Natural killer cell (primary cell): ENCODE results near the gene XKR3. TPM values are rescaled to one million over a fixed set of nuclear protein-coding genes. Genes with fewer than 3 reads are reported as not detected.

Experiments used
- ATAC-seq, 3 donors: fragments of 150-1000 bp in 2 of 3; fragments of 200-7000 bp in 1 of 3; cut with Tn5 transposase; 1 replicate in 1 of 3; 2 replicates in 2 of 3; pipeline ENCODE4 v1.10.0; 2021; ENCODE audit warnings: mild to moderate bottlenecking in 2 of 3, moderate library complexity in 2 of 3
- DNase-seq, 2 donors: peaks; one replicate each; pipeline versions ENCODE4 v3.0.0 to v3.0.0-alpha.2; 2013 to 2021; ENCODE audit warnings: mixed read lengths in 1 of 2
- H3K27ac ChIP-seq: one replicate; pipeline ENCODE4 v1.5.1; 2013; ENCODE audit warnings: mild to moderate bottlenecking, low read length
- H3K27me3 ChIP-seq: one replicate; pipeline ENCODE4 v1.6.1; 2013; ENCODE audit warnings: low read length; ENCODE audit not compliant: control insufficient read depth, insufficient read depth
- H3K36me3 ChIP-seq: one replicate; pipeline ENCODE4 v1.6.1; 2013; ENCODE audit warnings: low read length; ENCODE audit not compliant: control insufficient read depth, insufficient read depth
- H3K4me1 ChIP-seq: one replicate; pipeline ENCODE4 v1.6.1; 2013; ENCODE audit warnings: low read length; ENCODE audit not compliant: control insufficient read depth, insufficient read depth
- H3K4me3 ChIP-seq: one replicate; pipeline ENCODE4 v1.5.1; 2013; ENCODE audit warnings: low read length
- H3K9me3 ChIP-seq: one replicate; pipeline ENCODE4 v1.6.1; 2013; ENCODE audit warnings: low read length; ENCODE audit not compliant: control insufficient read depth, insufficient read depth
- H3K27ac Mint-ChIP-seq, 2 donors: one replicate each; pipeline ENCODE4 v1.8.0; 2022; ENCODE audit warnings: mild to moderate bottlenecking in 2 of 2, mixed read lengths in 2 of 2, moderate library complexity in 1 of 2
- H3K27me3 Mint-ChIP-seq, 2 donors: one replicate each; pipeline ENCODE4 v1.8.0; 2022; ENCODE audit warnings: low read depth in 2 of 2, mixed read lengths in 2 of 2
- H3K36me3 Mint-ChIP-seq: one replicate; pipeline ENCODE4 v1.8.0; 2022; ENCODE audit warnings: mixed read lengths
- H3K4me1 Mint-ChIP-seq, 2 donors: one replicate each; pipeline ENCODE4 v1.8.0; 2022; ENCODE audit warnings: mixed read lengths in 2 of 2
- H3K4me3 Mint-ChIP-seq: one replicate; pipeline ENCODE4 v1.8.0; 2022; ENCODE audit warnings: mild to moderate bottlenecking, moderate library complexity, mixed read lengths
- H3K9me3 Mint-ChIP-seq, 2 donors: one replicate each; pipeline ENCODE4 v1.8.0; 2022; ENCODE audit warnings: mixed read lengths in 2 of 2
- CTCF ChIP-seq: fragments of 200-600 bp; IDR thresholded peaks from one replicate; pipeline ENCODE4 v1.8.0; 2022; ENCODE audit warnings: antibody characterized with exemption
- WGBS: methylation state at CpG from one replicate; pipeline ENCODE4 v1.1.7; 2013; ENCODE audit warnings: missing lambda C conversion rate; ENCODE audit not compliant: insufficient coverage; 5-methylcytosine and 5-hydroxymethylcytosine counted together
- intact Hi-C: fragments of 100-400 bp; cut with micrococcal nuclease; formaldehyde crosslinking; loops from one replicate; pipeline ENCODE4 v1.14.2; 2022
- total RNA-seq, 4 donors: library from RNA; stranded (reverse); fragments of 120-200 nt in 1 of 4; gene quantifications; one replicate each; pipeline versions ENCODE4 v1.2.3 to v1.2.4, GENCODE V29; 2013 to 2022

The XKR3 gene
- total RNA-seq, 3 donors from 2014 or later (not counting 1 experiment from before 2014, with no cell fraction given), result not detected

- intact Hi-C loops, result no loop called here
- no peaks in the 10 kb centered on the region for H3K9me3 ChIP-seq
- Mint-ChIP-seq H3K27me3 (no peaks in the 10 kb centered on the region), H3K36me3 (no peaks in the 10 kb centered on the region), H3K27ac (no peak overlapping the region), H3K4me3 (no peak overlapping the region), H3K4me1 (no peaks in the 10 kb centered on the region), H3K9me3 (peaks cover 0 to 2% of the 10 kb centered on the region in 2 donors)
- ATAC-seq (no peak), DNase-seq (no peak)
- H3K36me3 ChIP-seq, result no peaks in the 10 kb centered on the region
- no peaks in the 10 kb centered on the region for H3K4me1 ChIP-seq
- WGBS, result 90% methylated on average over 4 of the region's 5 CpGs
- no peak overlapping the region for H3K27ac ChIP-seq
- H3K4me3 ChIP-seq, result no peak overlapping the region
- no peaks in the 10 kb centered on the region for H3K27me3 ChIP-seq
- TF ChIP-seq CTCF, result no peak
Measured at GRCh38 chr22:16831257-16831656, 6.0 kb upstream of the XKR3 start.

- ATAC-seq (no peak), DNase-seq (no peak)
- no peaks in the 10 kb centered on the region for H3K36me3 ChIP-seq
- H3K9me3 ChIP-seq, result no peaks in the 10 kb centered on the region
- H3K27ac ChIP-seq, result no peak overlapping the region
- no peak overlapping the region for H3K4me3 ChIP-seq
- H3K4me1 ChIP-seq, result no peaks in the 10 kb centered on the region
- Mint-ChIP-seq H3K9me3 (peaks cover 0 to 2% of the 10 kb centered on the region in 2 donors), H3K4me3 (no peak overlapping the region), H3K4me1 (peaks cover under 1 to 8% of the 10 kb centered on the region in 2 donors), H3K27ac (no peak overlapping the region), H3K27me3 (no peaks in the 10 kb centered on the region), H3K36me3 (no peaks in the 10 kb centered on the region)
- no peak for TF ChIP-seq CTCF
- intact Hi-C loops, result no loop called here
- no peaks in the 10 kb centered on the region for H3K27me3 ChIP-seq
- WGBS, result 93% methylated on average over 1 of the region's 3 CpGs
Measured at GRCh38 chr22:16829985-16830384, 4.8 kb upstream of the XKR3 start.

- ATAC-seq, result no peak
Measured at GRCh38 chr22:16828876-16829275, 3.7 kb upstream of the XKR3 start.

More at GRCh38 chr22:16828876-16829275, 3.7 kb upstream of the XKR3 start:
- Histone ChIP-seq H3K27me3 (no peaks in the 10 kb centered on the region), H3K4me3 (no peak overlapping the region), H3K27ac (no peak overlapping the region), H3K36me3 (no peaks in the 10 kb centered on the region), H3K4me1 (no peaks in the 10 kb centered on the region), H3K9me3 (no peaks in the 10 kb centered on the region)
- peaks cover 11 to 18% of the 10 kb centered on the region in 2 donors for H3K4me1 Mint-ChIP-seq
- WGBS, result 85% methylated on average over 4 of the region's 4 CpGs
- TF ChIP-seq CTCF, result no peak
- no peak for DNase-seq
- H3K4me3 Mint-ChIP-seq, result no peak overlapping the region
- intact Hi-C loops, result no loop called here
- H3K27me3 Mint-ChIP-seq, result peaks cover 0 to 5% of the 10 kb centered on the region in 2 donors
- H3K9me3 Mint-ChIP-seq, result peaks cover 0 to 2% of the 10 kb centered on the region in 2 donors
- H3K36me3 Mint-ChIP-seq, result no peaks in the 10 kb centered on the region
- H3K27ac Mint-ChIP-seq, result no peak overlapping the region
